Neutrophil (primary cell): Measurements from ENCODE around the gene LIMD2.

Source experiments
- H3K27ac ChIP-seq: fragments of 200-600 bp; sonication (generic); 2 replicates; pipeline ENCODE4 v1.5.1; 2016; ENCODE audit warnings: mild to moderate bottlenecking, moderate library complexity
- H3K27me3 ChIP-seq: fragments of 200-600 bp; sonication (generic); 2 replicates; pipeline ENCODE4 v1.6.0; 2016; ENCODE audit warnings: mild to moderate bottlenecking
- H3K36me3 ChIP-seq: fragments of 200-600 bp; sonication (generic); 2 replicates; pipeline ENCODE4 v1.5.1; 2017
- H3K4me1 ChIP-seq, 2 experiments: fragments of 200-600 bp in 1 of 2; sonication (generic) in 1 of 2; 1 replicate in 1 of 2; 2 replicates in 1 of 2; pipeline versions ENCODE4 v1.5.1 to v1.6.1; 2013 to 2016; ENCODE audit warnings: low read depth in 1 of 2, low read length in 1 of 2, mild to moderate bottlenecking in 1 of 2, moderate library complexity in 1 of 2; ENCODE audit not compliant: control insufficient read depth in 1 of 2, insufficient read depth in 1 of 2
- H3K4me3 ChIP-seq, 2 experiments: fragments of 200-600 bp in 1 of 2; sonication (generic) in 1 of 2; 1 replicate in 1 of 2; 2 replicates in 1 of 2; pipeline ENCODE4 v1.5.1; 2013 to 2016; ENCODE audit warnings: low read depth in 1 of 2, low read length in 1 of 2, mild to moderate bottlenecking in 1 of 2, moderate library complexity in 1 of 2
- H3K9me3 ChIP-seq: fragments of 200-600 bp; sonication (generic); 2 replicates; pipeline ENCODE4 v1.5.1; 2016
- TF ChIP-seq, protein P1 (sequence below): fragments of 200-600 bp; sonication (generic); IDR thresholded peaks from 2 replicates; pipeline ENCODE4 v1.5.1; 2016; ENCODE audit warnings: antibody characterized with exemption

The LIMD2 gene

GRCh38 chr17:63659850-63660249 is 40.1 kb downstream of the LIMD2 start:
- peak overlapping the region in 1 of 2 experiments; percentile 14 for H3K4me3 ChIP-seq
- peaks cover 69% of the 10 kb centered on the region for H3K36me3 ChIP-seq
- peak overlapping the region; percentile 74 for H3K27ac ChIP-seq
- no peaks in the 10 kb centered on the region for H3K27me3 ChIP-seq
- H3K4me1 ChIP-seq = peaks cover 51 to 66% of the 10 kb centered on the region in 2 experiments
- no peaks in the 10 kb centered on the region for H3K9me3 ChIP-seq
- TF ChIP-seq, protein P1, sequence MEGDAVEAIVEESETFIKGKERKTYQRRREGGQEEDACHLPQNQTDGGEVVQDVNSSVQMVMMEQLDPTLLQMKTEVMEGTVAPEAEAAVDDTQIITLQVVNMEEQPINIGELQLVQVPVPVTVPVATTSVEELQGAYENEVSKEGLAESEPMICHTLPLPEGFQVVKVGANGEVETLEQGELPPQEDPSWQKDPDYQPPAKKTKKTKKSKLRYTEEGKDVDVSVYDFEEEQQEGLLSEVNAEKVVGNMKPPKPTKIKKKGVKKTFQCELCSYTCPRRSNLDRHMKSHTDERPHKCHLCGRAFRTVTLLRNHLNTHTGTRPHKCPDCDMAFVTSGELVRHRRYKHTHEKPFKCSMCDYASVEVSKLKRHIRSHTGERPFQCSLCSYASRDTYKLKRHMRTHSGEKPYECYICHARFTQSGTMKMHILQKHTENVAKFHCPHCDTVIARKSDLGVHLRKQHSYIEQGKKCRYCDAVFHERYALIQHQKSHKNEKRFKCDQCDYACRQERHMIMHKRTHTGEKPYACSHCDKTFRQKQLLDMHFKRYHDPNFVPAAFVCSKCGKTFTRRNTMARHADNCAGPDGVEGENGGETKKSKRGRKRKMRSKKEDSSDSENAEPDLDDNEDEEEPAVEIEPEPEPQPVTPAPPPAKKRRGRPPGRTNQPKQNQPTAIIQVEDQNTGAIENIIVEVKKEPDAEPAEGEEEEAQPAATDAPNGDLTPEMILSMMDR = no peak

DNA sequence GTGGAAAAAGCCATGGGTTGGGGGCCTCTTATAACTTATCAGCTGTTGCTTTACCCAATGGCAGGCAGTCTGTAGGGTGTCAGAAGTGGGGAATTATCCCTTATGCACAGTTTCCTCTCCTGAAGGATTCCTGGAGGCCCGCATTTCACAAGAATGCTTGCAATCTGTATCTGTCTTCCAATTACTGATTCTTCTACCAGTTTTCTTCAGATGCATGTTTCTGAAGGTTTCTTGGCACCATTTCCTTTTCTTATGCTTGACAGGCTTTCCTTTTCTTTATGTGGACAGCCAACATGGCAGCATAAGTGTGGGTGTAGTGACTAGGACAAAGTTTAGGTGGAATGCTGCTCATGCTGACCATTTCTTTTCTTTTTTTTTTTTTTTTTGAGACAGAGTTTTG is 41.6 kb downstream of the LIMD2 start:
- H3K36me3 ChIP-seq = peaks cover 78% of the 10 kb centered on the region
- peaks cover 48 to 66% of the 10 kb centered on the region in 2 experiments for H3K4me1 ChIP-seq

GRCh38 chr17:63657786-63658185 is 42.1 kb downstream of the LIMD2 start:
- Histone ChIP-seq H3K36me3 (peaks cover 78% of the 10 kb centered on the region), H3K27ac (no peak overlapping the region), H3K4me3 (no peak overlapping the region), H3K9me3 (no peaks in the 10 kb centered on the region), H3K27me3 (no peaks in the 10 kb centered on the region), H3K4me1 (peaks cover 49 to 67% of the 10 kb centered on the region in 2 experiments)
- TF ChIP-seq, protein P1 = no peak

More for the DNA sequence above, 41.6 kb downstream of the LIMD2 start:
- TF ChIP-seq, protein P1 = no peak
- H3K4me3 ChIP-seq = no peak overlapping the region
- no peaks in the 10 kb centered on the region for H3K27me3 ChIP-seq
- no peak overlapping the region for H3K27ac ChIP-seq
- no peaks in the 10 kb centered on the region for H3K9me3 ChIP-seq

DNA sequence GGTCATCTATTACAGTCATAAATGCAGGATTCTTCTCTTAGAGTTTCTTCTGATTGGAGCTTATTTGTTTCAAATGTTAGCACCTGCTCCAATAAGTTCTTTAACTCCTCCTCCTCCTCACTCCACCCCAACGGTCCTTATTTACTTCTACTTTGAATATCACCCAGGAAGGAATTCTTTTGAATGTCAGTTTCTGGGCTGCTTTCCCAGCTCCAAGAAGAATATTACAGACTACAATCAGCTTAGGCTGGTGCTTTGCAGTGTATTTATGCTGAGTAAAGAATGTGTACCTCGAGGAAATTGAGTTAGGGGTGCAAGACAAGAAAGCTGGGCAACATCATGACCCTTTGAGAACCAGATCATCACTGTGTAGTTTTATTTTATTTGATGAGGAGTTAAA is 46.9 kb downstream of the LIMD2 start:
- TF ChIP-seq, protein P1 = no peak
- Histone ChIP-seq H3K4me3 (peak overlapping the region in 1 of 2 experiments; percentile 22), H3K36me3 (peaks cover 50% of the 10 kb centered on the region), H3K9me3 (no peaks in the 10 kb centered on the region), H3K27ac (peak overlapping the region; percentile 72), H3K4me1 (peaks cover 74 to 78% of the 10 kb centered on the region in 2 experiments), H3K27me3 (no peaks in the 10 kb centered on the region)

DNA sequence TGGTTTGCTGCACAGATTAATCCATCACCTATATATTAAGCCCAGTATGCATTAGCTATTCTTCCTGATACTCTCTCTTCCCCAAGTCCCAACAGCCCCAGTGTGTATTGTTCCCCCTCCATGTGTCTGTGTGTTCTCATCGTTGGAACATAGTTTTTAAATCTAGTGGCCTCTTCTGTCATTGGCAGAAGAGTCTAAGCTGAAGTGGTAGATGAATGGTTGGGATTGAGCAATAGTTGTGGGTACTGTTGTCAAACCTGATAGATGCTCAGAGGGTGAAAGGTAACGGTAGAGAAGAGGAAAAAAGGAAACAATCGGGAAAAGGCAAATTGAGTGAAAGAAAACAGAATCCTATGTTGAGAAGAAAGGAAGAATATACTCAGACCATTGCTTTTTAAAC is 47.8 kb downstream of the LIMD2 start:
- H3K4me1 ChIP-seq = peaks cover 84 to 87% of the 10 kb centered on the region in 2 experiments
- H3K27me3 ChIP-seq = no peaks in the 10 kb centered on the region
- TF ChIP-seq, protein P1 = no peak
- H3K4me3 ChIP-seq = peak overlapping the region in 1 of 2 experiments; percentile 22
- H3K27ac ChIP-seq = peak overlapping the region; percentile 72
- no peaks in the 10 kb centered on the region for H3K9me3 ChIP-seq
- H3K36me3 ChIP-seq = peaks cover 51% of the 10 kb centered on the region
